ENCODE measurements around the gene KAT2A.

KAT2A gene

DNA sequence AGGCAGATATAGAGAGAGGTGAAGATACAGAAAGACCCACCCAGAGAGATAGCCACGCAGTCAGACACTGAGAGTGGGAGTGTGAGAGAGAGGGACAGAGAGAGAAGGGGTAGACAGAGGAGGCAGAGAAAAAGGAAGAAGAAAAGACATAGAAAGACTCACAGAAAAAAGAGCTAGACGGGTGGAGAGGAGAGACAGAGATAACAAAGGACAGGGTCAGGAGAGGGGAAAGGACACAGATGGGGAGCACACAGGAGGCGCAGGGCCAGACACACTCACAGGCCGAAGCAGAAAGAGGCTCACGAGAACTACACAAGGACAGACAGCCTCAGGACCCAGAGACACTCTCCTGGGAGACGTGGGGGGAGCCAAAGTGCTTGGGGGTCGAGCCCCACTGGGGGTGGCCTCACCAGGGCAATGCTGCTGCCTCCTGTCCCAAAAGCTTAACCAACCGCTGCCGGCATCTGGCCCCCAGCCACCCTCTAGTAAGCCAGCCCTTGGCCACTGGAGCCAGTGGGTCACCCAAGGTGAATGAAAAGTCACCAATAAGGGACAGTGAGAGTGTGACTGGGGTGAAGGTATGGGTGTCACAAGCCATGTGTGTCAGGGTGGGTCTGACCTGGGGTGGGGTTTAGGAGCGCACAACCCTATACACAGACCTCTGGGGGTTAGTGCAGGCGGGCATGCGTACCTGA, 26.6 kb downstream of the KAT2A start:
- no peak for DNase-seq (ENCODE audit: low spot score)

DNA sequence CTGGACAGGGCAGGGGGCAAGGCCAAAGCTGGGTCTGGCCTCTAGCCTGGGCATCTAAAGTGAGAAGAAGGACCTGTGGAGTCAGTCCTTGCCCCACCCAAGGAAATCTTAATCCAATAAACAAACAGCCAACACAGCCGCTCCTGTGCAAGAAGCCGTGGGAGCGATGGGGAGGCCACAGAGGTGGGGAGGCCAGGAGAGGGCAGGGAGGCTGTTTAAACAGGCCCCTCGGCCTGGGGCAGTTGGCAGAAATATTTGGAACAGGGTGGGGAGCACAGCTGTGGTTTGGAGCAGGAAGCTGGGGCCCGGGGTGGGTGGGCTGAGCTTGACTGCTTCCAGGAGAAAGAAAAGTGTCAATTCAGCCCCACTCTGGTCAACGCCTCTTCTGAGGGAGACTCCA, 28.2 kb downstream of the KAT2A start:
- DNase-seq (ENCODE audit: low spot score), result no peak

DNA sequence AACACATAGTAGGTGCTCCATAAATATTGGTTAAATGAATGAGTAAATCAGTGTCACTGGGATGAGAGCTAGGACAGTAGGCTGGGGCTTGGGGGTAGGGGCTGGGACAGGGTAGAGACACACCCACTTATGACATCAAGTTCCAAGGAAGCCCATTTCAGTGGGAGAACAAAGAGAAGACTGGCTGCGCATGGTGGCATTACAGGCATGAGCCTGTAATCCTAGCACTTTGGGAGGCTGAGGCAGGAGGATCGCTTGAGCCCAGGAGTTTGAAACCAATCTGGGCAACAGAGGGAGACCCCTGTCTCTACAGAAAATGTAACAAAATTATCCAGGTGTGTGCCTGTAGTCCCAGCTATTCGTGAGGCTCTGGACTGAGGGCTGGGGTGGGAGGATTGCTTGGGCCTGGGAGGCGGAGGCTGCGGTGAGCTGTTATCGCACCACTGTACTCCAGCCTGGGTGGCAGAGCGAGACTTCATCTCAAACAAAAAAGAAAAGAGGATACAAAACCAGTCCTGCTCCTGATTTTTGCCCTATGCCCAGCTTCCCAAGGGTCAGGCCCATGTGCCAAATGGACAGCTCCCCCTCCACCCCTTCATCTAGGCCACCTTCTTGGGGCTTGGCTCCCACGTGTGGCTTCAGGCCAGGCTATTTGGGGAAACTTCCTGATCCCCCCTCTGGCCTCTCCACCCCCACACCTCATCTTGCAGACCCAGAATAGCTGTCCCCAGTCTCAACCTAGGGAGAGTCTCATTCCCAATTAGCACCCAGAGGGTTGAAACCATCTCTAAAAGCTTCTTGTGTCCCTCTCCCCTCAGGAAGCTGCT, 30.0 kb downstream of the KAT2A start:
- no peak for DNase-seq (ENCODE audit: low spot score)

DNA sequence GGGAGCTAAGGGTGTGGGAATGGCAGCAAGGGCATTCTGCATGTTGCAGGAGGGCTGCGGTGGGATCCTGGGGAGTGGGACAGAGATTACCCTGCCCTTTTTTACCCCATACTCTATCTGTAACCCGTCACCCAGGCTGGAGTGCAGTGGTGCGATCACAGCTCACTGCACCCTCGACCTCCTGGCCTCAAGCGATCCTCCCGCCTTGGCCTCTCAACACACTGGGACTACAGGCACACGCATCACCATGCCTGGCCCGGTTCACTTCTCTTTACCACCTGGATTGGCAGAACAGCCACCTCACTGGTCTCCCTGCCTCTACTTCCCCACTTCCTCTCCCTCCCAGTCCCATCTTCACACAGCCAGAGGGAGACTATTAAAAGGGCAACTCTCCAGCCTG, 32.4 kb downstream of the KAT2A start:
- no peak for DNase-seq (ENCODE audit: low spot score)

DNA sequence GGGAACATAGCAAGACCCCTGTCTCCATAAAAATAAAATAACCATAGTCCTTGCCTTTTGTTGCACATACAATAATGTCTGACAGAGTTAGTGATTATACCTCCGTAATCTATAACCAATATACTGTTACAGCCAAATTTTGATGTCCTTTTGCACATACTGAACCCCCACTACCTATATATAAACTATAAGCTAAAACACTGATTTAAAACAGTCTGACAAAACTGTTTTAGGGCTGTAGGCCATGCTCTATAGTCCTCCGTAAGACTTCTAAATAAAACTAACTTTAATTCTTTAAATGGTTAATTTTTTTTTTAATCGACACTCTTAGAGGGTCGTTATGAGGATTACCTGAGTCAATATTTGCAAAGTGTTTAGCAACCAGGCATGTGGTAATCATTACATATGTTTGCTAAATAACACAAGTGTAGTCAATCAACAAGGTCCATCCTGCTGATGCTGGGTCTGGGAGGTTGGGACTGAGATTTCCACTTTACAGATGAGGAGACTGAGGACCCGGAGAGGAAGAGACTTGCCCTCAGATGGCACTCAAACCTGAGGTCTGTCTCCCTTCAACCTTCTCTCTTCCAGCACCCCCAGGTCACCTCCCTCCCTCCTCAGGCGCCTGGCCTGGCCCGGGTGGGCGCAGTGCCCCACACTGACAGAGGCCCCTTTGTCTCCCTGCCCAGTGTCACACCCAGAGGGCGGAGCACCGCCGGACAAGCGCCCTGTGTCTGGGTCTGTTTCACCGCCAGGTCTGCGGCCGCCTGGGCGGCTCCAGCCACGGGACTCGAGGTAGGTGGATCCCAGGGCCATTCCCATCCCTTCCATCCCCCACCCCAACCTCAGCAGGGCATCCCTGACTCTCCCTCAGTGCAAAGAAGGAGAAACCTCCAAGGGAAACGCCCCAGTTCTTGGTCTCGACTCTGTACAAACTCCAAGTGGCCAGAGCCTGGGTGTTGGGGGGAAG, 33.1 kb downstream of the KAT2A start:
- DNase-seq (ENCODE audit: low spot score), result no peak

DNA sequence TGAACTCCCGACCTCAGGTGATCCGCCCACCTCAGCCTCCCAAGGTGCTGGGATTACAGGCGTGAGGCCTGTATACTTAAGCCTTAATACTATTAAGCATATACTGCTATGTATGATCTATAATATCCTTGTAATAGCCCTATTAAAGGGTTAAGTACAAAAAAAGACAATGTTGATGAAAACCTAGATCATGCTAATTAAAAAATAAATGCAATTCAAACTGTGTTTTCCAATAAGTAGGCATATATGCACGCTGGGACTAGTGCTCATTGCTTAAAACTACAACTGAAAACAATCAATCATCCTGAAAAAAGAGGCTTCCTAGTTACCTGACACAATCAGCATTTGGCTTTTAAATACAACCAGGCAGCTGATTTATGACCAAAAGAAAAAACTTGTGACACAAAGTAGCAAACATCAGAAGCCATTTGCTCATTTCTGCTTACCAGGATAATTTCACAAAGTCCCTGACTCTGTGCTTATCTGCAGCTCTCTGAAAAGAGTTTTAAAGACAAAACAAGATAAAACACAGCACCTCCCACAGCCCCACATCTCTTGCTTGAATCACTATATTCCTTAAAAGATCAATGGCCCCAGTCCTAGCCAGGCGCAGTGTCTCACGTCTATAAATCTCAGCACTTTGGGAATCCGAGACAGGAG, 34.0 kb downstream of the KAT2A start:
- DNase-seq (ENCODE audit: low spot score), result no peak

DNA sequence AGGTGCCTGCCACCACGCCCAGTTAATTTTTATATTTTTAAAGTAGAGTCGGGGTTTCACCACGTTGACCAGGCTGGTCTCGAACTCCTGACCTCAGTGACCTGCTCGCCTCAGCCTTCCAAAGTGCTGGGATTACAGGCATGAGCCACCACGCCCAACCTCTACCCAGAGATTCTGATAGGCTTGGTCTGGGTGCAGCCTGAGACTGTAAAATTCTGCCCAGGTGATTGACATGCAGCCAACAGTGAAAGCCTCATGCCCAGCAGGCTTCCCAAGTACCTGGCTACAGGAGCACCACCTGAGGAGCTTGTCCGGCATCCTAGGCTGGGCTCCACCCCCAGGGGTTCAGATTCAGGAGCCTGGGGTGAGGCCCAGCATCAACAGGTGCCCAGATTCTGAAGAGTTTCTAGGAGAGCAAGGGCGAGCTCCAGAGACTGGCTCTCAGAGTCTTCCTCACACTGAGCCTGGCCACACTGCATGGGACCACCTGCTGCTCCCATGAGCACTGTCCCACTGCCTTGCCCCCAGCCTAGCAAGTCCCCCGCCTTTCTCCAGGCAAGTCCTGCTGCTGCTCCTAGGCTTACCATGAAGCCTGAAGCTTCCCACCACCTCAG, 39.5 kb downstream of the KAT2A start:
- no peak for DNase-seq (ENCODE audit: low spot score)

DNA sequence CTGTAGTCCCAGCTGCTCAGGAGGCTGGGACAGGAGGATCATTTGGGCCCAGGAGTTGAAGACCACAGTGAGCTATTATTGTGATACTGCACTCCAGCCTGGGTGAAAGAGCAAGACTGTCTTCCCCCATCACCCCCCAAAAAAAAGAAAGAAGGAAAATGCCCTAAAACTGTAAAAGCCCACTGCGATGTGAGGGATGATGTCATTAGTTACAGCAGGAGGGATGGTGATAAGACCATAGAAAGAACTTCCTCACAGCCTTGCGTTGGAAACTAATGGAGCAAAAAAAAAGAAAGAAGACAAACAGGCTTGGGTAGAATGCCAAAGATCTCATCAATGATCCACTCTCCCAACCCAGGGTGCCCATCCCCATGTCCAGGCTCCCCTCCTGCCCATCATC, 41.6 kb downstream of the KAT2A start:
- no peak for DNase-seq (ENCODE audit: low spot score)

DNA sequence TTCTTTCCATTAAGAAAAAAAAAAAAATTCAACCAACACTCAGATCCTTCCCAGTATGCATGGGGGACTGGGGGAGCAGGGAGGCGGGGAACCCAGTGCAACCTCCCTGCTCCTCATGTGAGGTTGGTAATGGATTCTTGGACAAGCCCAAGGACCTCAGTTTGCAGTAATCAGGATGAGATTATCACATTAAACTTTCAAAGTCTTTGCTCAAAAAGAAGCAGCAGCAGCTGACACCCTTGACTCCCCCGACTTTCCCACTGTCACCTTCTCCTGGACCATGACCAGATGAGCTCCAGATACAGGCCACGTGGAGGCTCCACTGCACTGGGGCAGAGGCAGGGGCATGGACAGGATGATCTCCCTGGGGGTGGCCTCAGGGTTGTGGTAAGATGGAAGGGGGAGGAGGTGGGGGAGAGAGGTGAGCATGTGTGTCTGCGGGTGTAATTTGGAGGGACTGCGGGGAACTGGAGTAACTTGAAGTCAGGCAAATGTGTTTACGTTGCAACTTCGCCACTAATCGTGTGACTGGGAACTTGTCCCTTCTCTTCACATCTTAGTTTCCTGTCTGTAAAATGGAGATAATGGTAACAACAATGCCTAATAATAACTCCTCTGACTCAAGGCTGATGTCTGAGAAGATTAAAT, 42.6 kb downstream of the KAT2A start:
- DNase-seq (ENCODE audit: low spot score), result peak; percentile 41

DNA sequence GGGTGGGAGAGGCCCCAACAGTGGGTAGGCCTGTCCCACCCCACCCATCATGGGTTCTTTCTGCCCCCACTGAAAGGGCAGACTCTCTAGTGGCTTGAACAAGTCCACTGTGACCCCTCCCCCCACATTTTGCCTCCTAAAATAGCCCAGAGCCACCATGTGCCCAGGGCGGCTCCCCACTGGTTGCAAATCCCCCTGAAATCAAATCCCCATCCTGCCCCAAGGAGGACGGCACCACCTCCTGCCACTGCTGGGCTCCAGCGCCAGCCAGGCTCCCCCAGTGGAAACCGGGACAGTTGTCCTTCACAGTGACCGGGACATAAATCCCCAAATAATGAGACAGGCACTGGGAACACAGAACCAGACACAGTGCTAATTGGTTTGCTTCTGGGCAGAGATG, 43.4 kb downstream of the KAT2A start:
- DNase-seq (ENCODE audit: low spot score), result no peak

DNA sequence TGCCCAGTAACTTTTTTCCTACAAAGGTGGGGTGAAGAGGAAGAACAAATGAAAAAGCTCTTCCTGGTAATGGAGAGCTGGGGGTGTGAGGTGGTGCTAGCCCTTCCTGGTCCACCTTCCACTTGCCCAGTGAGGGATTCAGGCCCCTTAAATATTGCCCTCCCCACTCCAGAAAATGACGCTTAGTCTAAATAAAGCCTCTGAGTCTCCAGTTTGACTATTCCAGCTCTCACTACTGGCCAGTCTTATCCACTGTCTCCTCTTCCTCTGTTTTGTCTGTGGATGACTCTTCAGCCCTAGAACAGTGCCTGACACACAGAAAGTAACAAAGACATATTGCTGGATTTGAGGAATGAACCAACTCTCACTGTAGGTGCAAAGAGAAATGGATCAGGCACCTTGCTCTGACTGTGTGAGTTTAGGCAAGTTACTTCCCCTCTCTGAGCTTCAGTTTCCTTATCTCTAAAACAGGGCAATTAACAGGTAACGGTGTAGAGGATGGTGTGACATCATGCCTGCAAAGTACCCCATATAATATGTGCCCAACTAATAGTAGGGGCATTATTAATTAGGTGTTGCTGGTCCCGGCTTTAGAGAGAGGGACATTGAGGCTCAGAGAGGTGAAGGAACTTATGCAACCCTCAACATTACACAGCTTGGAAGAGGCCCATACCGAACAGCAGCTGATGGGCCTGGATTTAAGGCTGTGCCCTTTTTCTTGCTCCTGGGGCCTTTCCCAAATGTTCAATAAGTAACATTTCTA, 44.2 kb downstream of the KAT2A start:
- DNase-seq (ENCODE audit: low spot score), result no peak

DNA sequence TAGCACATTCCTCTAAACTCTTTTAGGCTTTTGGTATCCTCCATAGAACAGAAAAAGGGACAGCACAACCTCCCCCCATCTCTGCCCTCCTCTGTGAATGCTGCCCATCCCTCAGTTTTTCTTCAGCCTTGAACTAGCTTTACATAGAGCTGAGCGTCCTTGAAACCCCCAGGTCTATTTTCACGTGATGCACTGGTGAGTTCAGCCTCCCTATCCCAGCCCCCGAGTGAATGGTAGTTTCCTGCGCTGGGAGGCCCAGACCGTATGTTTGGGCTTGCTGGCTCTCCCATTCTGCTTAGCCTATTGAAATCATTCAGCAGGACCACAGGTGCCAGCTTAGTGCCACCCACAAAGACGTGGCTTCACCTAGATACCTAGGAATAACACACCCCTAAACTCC, 45.4 kb downstream of the KAT2A start:
- DNase-seq (ENCODE audit: low spot score), result no peak

DNA sequence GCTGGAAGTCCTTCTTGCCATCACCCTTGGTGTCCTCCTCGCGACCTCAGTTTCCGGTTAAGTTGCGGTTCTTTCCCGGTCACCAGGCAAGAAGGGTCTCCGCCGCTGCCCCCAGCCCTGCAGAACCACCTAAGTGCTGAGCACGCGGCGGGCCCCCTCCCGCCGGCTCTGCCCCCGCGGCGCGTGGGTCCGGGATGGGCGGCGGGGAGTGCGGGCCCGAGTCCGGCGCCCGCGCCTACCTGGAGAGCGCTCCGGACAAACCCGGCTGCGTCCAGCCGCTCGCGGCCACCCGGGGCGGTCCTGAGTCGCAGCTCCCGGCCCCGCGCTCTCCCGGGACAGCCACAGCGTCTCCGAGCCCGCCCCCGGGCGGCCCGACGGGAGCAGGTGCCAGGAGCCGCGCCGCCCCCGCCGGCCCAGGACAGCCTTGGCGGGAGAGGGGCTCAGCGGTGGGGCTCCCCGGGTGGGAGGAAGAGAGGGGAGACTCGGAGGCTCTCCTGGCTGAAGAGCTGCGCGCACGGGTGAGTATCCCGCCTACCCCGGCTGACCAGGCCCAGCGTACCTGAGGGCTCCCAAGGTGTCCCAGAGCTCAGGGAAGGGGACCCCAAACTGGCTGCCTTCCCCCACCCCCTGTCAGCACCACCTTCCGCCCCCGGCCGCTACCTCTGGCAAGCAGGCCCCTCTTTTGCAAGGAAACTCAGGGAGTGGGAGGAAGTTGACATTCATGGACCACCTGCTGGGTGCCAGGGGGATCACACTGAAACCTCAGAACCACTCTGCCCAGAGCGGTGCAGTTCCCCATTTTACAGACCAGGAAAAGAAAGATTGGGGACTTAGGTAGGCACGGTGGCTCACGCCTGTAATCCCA, 48.6 kb downstream of the KAT2A start:
- no peak for DNase-seq (ENCODE audit: low spot score)

DNA sequence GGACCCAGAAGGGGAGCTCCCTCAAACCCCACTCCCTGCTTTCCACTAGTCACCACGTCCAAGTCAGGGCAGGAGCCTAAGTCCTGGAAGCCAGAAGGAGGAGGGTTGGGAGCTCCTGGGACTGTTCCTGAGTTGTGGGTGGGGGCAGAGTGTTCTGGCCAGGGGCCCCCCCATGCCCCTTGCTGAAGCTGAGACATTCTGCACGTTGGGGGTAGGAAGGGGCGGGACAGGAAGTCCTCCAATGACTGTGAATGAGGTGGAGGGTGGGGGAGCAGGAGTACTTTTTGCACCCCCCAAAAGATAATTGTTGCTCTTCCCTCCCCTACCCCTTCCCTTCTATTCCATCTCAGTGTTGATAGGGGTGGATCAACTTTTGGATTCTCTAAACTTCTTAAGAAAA, 49.4 kb downstream of the KAT2A start:
- DNase-seq (ENCODE audit: low spot score), result no peak

DNA sequence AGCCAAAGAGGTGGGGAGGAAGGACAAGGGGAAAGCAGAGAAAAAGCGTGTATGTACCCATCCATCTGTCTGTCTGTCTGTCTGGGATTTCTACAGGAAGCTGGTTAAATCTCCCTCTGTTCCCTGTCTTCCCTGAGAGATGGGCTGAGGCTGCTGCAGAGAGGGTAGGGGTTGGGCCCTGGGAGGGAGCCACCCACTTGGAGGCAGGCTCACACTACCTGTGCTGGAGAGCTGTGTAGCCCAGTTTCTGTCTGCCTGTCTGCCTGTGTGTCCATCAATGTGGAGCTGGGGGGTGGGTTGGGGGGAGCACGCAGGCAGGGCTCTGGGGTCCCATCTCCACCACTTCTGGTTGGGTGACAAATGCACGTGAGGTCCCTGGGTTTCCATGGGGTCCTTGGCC, 52.2 kb downstream of the KAT2A start:
- DNase-seq (ENCODE audit: low spot score), result no peak

DNA sequence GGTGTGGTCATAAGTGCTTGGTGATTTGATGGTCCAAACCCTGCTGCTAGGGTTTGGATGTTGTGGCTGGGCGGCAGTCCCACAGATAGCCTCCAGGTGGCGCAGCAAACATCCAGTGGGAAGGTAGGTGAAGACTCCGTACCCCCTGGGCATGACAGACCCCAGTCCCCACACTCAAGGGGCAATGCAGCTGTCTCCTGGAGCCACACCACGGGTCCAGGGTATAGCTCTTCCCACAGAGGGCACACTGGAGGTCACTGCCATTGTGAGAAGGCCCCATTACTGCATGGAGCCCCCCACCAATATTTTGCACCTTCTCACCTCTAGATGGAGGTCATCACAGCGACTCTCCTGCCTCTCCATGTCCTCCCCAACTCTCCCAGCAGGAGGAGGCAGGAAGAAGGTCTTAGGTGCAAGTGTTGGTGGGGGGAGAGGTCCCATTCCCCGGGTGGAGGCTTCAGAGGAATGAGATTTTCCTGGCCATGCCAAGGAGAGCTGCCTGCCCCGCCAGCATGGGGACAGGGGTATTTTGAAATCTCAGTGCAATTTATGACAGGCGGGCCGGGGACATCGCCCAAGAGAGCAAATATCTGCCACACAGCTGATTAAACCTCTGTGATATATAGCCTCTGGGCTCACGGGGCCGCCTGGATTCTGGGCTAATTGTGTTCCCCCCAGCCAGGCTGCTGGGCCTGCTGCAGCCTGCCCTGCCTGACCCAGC, 53.6 kb downstream of the KAT2A start:
- peak; percentile 40 for DNase-seq (ENCODE audit: low spot score)

DNA sequence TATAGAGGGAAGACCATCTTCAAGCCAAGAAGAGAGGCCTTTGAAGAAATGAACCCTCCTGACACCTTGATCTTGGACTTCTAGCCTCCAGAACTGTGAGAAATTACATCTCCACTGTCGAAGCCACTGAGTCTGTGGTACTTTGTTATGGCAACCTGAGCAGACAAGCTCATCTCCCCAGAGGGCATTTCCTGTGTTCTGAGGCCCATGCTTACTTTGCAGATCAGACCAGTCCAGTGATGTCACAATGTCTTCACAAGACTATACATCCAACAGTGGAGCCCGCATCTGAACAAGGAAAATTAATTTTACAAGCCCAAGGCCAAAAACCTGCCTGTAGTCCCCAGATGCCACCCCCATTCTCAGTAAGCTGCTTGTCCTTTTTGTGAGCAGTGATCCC, 56.0 kb downstream of the KAT2A start:
- no peak for DNase-seq (ENCODE audit: low spot score)

Measured in kidney capillary endothelial cell (primary cell).